Adrenal gland (tissue), 5 donors: ENCODE data around the gene PCDHGB4.
"Not testable (repeated sequence)": the region's sequence is repeated elsewhere in the genome, so short reads cannot be mapped to it uniquely, and the experiment has no call there.

Source experiments
- CTCF ChIP-seq, 6 experiments: fragments of 450-650 bp in 4 of 6; fragments of 200-600 bp in 2 of 6; sonication (generic) in 1 of 6; IDR thresholded peaks; 1 replicate in 5 of 6; 2 replicates in 1 of 6; pipeline versions ENCODE4 v1.5.1 to v1.8.0; 2016 to 2021; ENCODE audit warnings: antibody characterized with exemption in 6 of 6, mild to moderate bottlenecking in 2 of 6, moderate library complexity in 1 of 6
- POLR2A ChIP-seq, 2 donors: fragments of 450-650 bp; IDR thresholded peaks; one replicate each; pipeline ENCODE4 v1.6.1; 2017; ENCODE audit warnings: antibody characterized with exemption in 2 of 2, mild to moderate bottlenecking in 2 of 2, moderate library complexity in 1 of 2
- donor health status: DM: no; HTN: no; CAD: no.

- TF ChIP-seq POLR2A, CTCF (IDR thresholded peaks at IDR 0.05): not testable (repeated sequence)
These were observed 45.2 kb downstream of the PCDHGB4 start for GRCh38 chr5:141432726-141433125.
